Activated T-helper 1 cell treated with anti-CD3 and anti-CD28 coated beads, Interleukin-2, amount 50 U/mL, for 16 hours (primary cell): Measurements from ENCODE around the gene TLL1.

Source experiments
- DNase-seq, 2 donors: peaks; one replicate each; pipeline ENCODE4 v3.0.0-alpha.2; 2020; ENCODE audit warnings: low read depth in 1 of 2, low spot score in 1 of 2

TLL1 gene

GRCh38 chr4:165894159-165894558 lies 21.1 kb downstream of the TLL1 start:
- no peak for DNase-seq

GRCh38 chr4:165905405-165906027 lies 32.5 kb downstream of the TLL1 start:
- DNase-seq: no peak

GRCh38 chr4:165906272-165906671 lies 33.2 kb downstream of the TLL1 start:
- no peak for DNase-seq

- DNase-seq: no peak
Measured at GRCh38 chr4:165909947-165910346, 36.9 kb downstream of the TLL1 start.

GRCh38 chr4:165915215-165915614 lies 42.2 kb downstream of the TLL1 start:
- no peak for DNase-seq

- DNase-seq: no peak
Measured at GRCh38 chr4:165921546-165921945, 48.5 kb downstream of the TLL1 start.

- DNase-seq: no peak
Measured at GRCh38 chr4:165922747-165923146, 49.7 kb downstream of the TLL1 start.

GRCh38 chr4:165926307-165926706 lies 53.3 kb downstream of the TLL1 start:
- no peak for DNase-seq

GRCh38 chr4:165927366-165927765 lies 54.3 kb downstream of the TLL1 start:
- DNase-seq: no peak

GRCh38 chr4:165927815-165928214 lies 54.8 kb downstream of the TLL1 start:
- DNase-seq: no peak

- no peak for DNase-seq
Measured at GRCh38 chr4:165928601-165929000, 55.6 kb downstream of the TLL1 start.

GRCh38 chr4:165929662-165930061 lies 56.6 kb downstream of the TLL1 start:
- no peak for DNase-seq

- DNase-seq: no peak
Measured at GRCh38 chr4:165931741-165932140, 58.7 kb downstream of the TLL1 start.

GRCh38 chr4:165944900-165945299 lies 71.9 kb downstream of the TLL1 start:
- no peak for DNase-seq

GRCh38 chr4:165945991-165946390 lies 73.0 kb downstream of the TLL1 start:
- no peak for DNase-seq

- no peak for DNase-seq
Measured at GRCh38 chr4:165947019-165947418, 74.0 kb downstream of the TLL1 start.

- DNase-seq: no peak
Measured at GRCh38 chr4:165953181-165953580, 80.1 kb downstream of the TLL1 start.

GRCh38 chr4:165963621-165964020 lies 90.6 kb downstream of the TLL1 start:
- DNase-seq: no peak

GRCh38 chr4:165964591-165964990 lies 91.6 kb downstream of the TLL1 start:
- no peak for DNase-seq

- DNase-seq: no peak
Measured at GRCh38 chr4:165965503-165965902, 92.5 kb downstream of the TLL1 start.

- DNase-seq: no peak
Measured at GRCh38 chr4:165966833-165967232, 93.8 kb downstream of the TLL1 start.

GRCh38 chr4:165967486-165967885 lies 94.4 kb downstream of the TLL1 start:
- no peak for DNase-seq

GRCh38 chr4:165970703-165971420 lies 97.8 kb downstream of the TLL1 start:
- no peak for DNase-seq
